Measurements from ENCODE around the gene INTS1.

GRCh38 chr7:1536743-1537534 lies 32.8 kb upstream of the INTS1 start:
- TF ChIP-seq GATA3 (IDR thresholded peaks at IDR 0.05; ENCODE audit: low read depth, low read length) (no peak), GATA2 (IDR thresholded peaks at IDR 0.05; ENCODE audit: low read depth, low read length) (no peak)
